IMR-90 (cell line): ENCODE data around the gene TMEM184B. TPM values are rescaled to one million over a fixed set of nuclear protein-coding genes. Genes with fewer than 3 reads are reported as not detected.

Experiments
- ATAC-seq: fragments of 200-7000 bp; cut with Tn5 transposase; 2 replicates; pipeline ENCODE4 v1.9.1; 2020; ENCODE audit warnings: low read depth, mild to moderate bottlenecking, moderate library complexity
- BruUV-seq: library from RNA; stranded (reverse); fragments of 400-500 nt; replicated peaks from 2 replicates; lab custom pipeline; 2021; lab: Mats Ljungman, UMichigan
- CTCF ChIA-PET: fragments of 300-600 bp; formaldehyde crosslinking; extraction: SDS; loops from one replicate; lab custom pipeline; 2021; ENCODE audit warnings: antibody characterized with exemption; lab: Yijun Ruan, JAX
- POLR2A ChIA-PET: fragments of 300-600 bp; sonication (Branson Sonifier 250); formaldehyde crosslinking; loops from one replicate; lab custom pipeline; 2022; ENCODE audit warnings: antibody characterized with exemption; ENCODE audit not compliant: unreplicated experiment; lab: Charles Lee
- DNase-seq: peaks from one replicate; pipeline ENCODE4 v3.0.0; 2013
- H2AFZ ChIP-seq: replicated peaks from 2 replicates; pipeline ENCODE3; 2013; ENCODE audit warnings: low read length, mild to moderate bottlenecking; ENCODE audit not compliant: poor library complexity
- H2AK5ac ChIP-seq: 2 replicates; pipeline ENCODE4 v1.6.1; 2013; ENCODE audit warnings: low read depth, low read length, inconsistent platforms
- H2AK9ac ChIP-seq: replicated peaks from 2 replicates; pipeline ENCODE3; 2013; ENCODE audit warnings: mild to moderate bottlenecking, low read depth, low read length, moderate library complexity; ENCODE audit not compliant: poor library complexity
- H2BK120ac ChIP-seq: 2 replicates; pipeline ENCODE4 v1.6.1; 2013; ENCODE audit warnings: low read depth, low read length, inconsistent platforms
- H2BK15ac ChIP-seq: 3 replicates; pipeline ENCODE4 v1.6.1; 2013; ENCODE audit warnings: low read depth, low read length, inconsistent platforms
- H2BK20ac ChIP-seq: 2 replicates; pipeline ENCODE4 v1.6.1; 2013; ENCODE audit warnings: low read depth, mild to moderate bottlenecking, inconsistent platforms, low read length, moderate library complexity
- H2BK5ac ChIP-seq: 2 replicates; pipeline ENCODE4 v1.6.1; 2013; ENCODE audit warnings: mild to moderate bottlenecking, low read depth, low read length, inconsistent platforms; ENCODE audit not compliant: poor library complexity, severe bottlenecking
- H3K14ac ChIP-seq: replicated peaks from 2 replicates; pipeline ENCODE4 v1.6.1; 2013; ENCODE audit warnings: low read depth, low read length, inconsistent platforms
- H3K18ac ChIP-seq: 2 replicates; pipeline ENCODE4 v1.6.1; 2013; ENCODE audit warnings: low read depth, low read length, control low read depth
- H3K23ac ChIP-seq: 2 replicates; pipeline ENCODE4 v1.6.1; 2013; ENCODE audit warnings: low read depth, low read length, inconsistent platforms
- H3K27ac ChIP-seq: 2 replicates; pipeline ENCODE4 v1.5.1; 2013; ENCODE audit warnings: mild to moderate bottlenecking, control low read depth, low read length; ENCODE audit not compliant: insufficient read depth
- H3K27me3 ChIP-seq: 2 replicates; pipeline ENCODE4 v1.6.1; 2013; ENCODE audit warnings: low read length; ENCODE audit not compliant: control insufficient read depth, insufficient read depth
- H3K36me3 ChIP-seq: 2 replicates; pipeline ENCODE4 v1.6.1; 2013; ENCODE audit warnings: low read length, mixed read lengths; ENCODE audit not compliant: control insufficient read depth, insufficient read depth
- H3K4ac ChIP-seq: 2 replicates; pipeline ENCODE4 v1.6.1; 2013; ENCODE audit warnings: low read depth, low read length, inconsistent platforms
- H3K4me1 ChIP-seq: 2 replicates; pipeline ENCODE4 v1.6.1; 2013; ENCODE audit warnings: low read length, mixed read lengths; ENCODE audit not compliant: control insufficient read depth, insufficient read depth
- H3K4me2 ChIP-seq: 2 replicates; pipeline ENCODE4 v1.6.1; 2013; ENCODE audit warnings: low read depth, mild to moderate bottlenecking, control low read depth, low read length, moderate library complexity
- H3K4me3 ChIP-seq: 2 replicates; pipeline ENCODE4 v1.5.1; 2013; ENCODE audit warnings: low read depth, mild to moderate bottlenecking, control low read depth, low read length, moderate library complexity; ENCODE audit not compliant: insufficient read depth
- H3K56ac ChIP-seq: 2 replicates; pipeline ENCODE4 v1.6.1; 2013; ENCODE audit warnings: low read length, inconsistent platforms; ENCODE audit not compliant: insufficient read depth; ENCODE audit errors: extremely low read depth
- H3K79me1 ChIP-seq, 2 experiments: 2 replicates each; pipeline ENCODE4 v1.6.1; 2013; ENCODE audit warnings: low read length in 2 of 2, inconsistent platforms in 1 of 2, low read depth in 1 of 2
- H3K9ac ChIP-seq: 2 replicates; pipeline ENCODE4 v1.6.1; 2013; ENCODE audit warnings: low read depth, low read length, control low read depth
- H3K9me1 ChIP-seq: 2 replicates; pipeline ENCODE4 v1.6.1; 2013; ENCODE audit warnings: low read length, inconsistent platforms; ENCODE audit not compliant: insufficient read depth
- H3K9me3 ChIP-seq: 2 replicates; pipeline ENCODE4 v1.6.1; 2013; ENCODE audit warnings: low read length; ENCODE audit not compliant: control insufficient read depth, insufficient read depth
- H4K20me1 ChIP-seq: 2 replicates; pipeline ENCODE4 v1.6.1; 2013; ENCODE audit warnings: low read length, inconsistent platforms; ENCODE audit not compliant: insufficient read depth
- H4K5ac ChIP-seq: 2 replicates; pipeline ENCODE4 v1.6.1; 2013; ENCODE audit warnings: mild to moderate bottlenecking, low read depth, low read length, control low read depth
- H4K8ac ChIP-seq, 2 experiments: 2 replicates each; pipeline ENCODE4 v1.6.1; 2013; ENCODE audit warnings: low read depth in 2 of 2, low read length in 2 of 2, control low read depth in 1 of 2, inconsistent platforms in 1 of 2
- H4K91ac ChIP-seq: 2 replicates; pipeline ENCODE4 v1.6.1; 2013; ENCODE audit warnings: low read depth, low read length, inconsistent platforms; ENCODE audit not compliant: insufficient read depth
- BHLHE40 ChIP-seq: fragments of 150-350 bp; IDR thresholded peaks from 2 replicates; pipeline ENCODE4 v1.6.1; 2016; ENCODE audit warnings: mild to moderate bottlenecking, low read depth, low read length
- CHD1 ChIP-seq: IDR thresholded peaks from 2 replicates; pipeline ENCODE4 v1.6.1; 2012; ENCODE audit warnings: low read depth, low read length, improper control_type of control experiment
- CTCF ChIP-seq: conservative IDR thresholded peaks from 2 replicates; pipeline ENCODE4 v1.5.1; 2012; ENCODE audit warnings: mild to moderate bottlenecking, low read depth, low read length, improper control_type of control experiment
- ELK1 ChIP-seq: fragments of 150-350 bp; IDR thresholded peaks from 2 replicates; pipeline ENCODE4 v1.6.1; 2016; ENCODE audit warnings: low read depth, mild to moderate bottlenecking, low read length, moderate library complexity, borderline replicate concordance
- FOS ChIP-seq: fragments of 150-350 bp; IDR thresholded peaks from 2 replicates; pipeline ENCODE4 v1.6.1; 2016; ENCODE audit warnings: low read depth, low read length
- MAFK ChIP-seq: IDR thresholded peaks from 2 replicates; pipeline ENCODE4 v1.6.1; 2012; ENCODE audit warnings: low read depth, low read length, improper control_type of control experiment
- MAZ ChIP-seq: IDR thresholded peaks from 2 replicates; pipeline ENCODE4 v1.6.1; 2012; ENCODE audit warnings: low read depth, mild to moderate bottlenecking, low read length, improper control_type of control experiment, moderate library complexity, borderline replicate concordance
- MXI1 ChIP-seq: IDR thresholded peaks from 2 replicates; pipeline ENCODE4 v1.6.1; 2012; ENCODE audit warnings: low read depth, mild to moderate bottlenecking, low read length, moderate library complexity, borderline replicate concordance
- NFE2L2 ChIP-seq: fragments of 150-350 bp; IDR thresholded peaks from 2 replicates; pipeline ENCODE4 v1.6.1; 2016; ENCODE audit warnings: low read depth, mild to moderate bottlenecking, low read length
- POLR2A ChIP-seq: IDR thresholded peaks from 2 replicates; pipeline ENCODE4 v1.6.1; 2012; ENCODE audit warnings: mild to moderate bottlenecking, low read depth, low read length
- RAD21 ChIP-seq: IDR thresholded peaks from 2 replicates; pipeline ENCODE4 v1.6.1; 2012; ENCODE audit warnings: low read length, improper control_type of control experiment
- RCOR1 ChIP-seq: IDR thresholded peaks from 2 replicates; pipeline ENCODE4 v1.6.1; 2012; ENCODE audit warnings: mild to moderate bottlenecking, low read length, improper control_type of control experiment; ENCODE audit not compliant: insufficient replicate concordance
- RFX5 ChIP-seq: IDR thresholded peaks from 2 replicates; pipeline ENCODE4 v1.8.0; 2012; ENCODE audit warnings: low read depth, mild to moderate bottlenecking, low read length, moderate library complexity
- SMC3 ChIP-seq: fragments of 150-350 bp; IDR thresholded peaks from 2 replicates; pipeline ENCODE4 v1.6.1; 2016; ENCODE audit warnings: low read depth, mild to moderate bottlenecking, antibody characterized with exemption, low read length, moderate library complexity
- USF2 ChIP-seq: fragments of 150-350 bp; IDR thresholded peaks from 2 replicates; pipeline ENCODE4 v1.6.1; 2017; ENCODE audit warnings: mild to moderate bottlenecking, antibody characterized with exemption, low read length, low read depth
- WGBS, 2 experiments: methylation state at CpG; one replicate each; pipeline versions ENCODE4 v1.1.5 to v1.1.7; 2013; ENCODE audit warnings: missing lambda C conversion rate in 2 of 2; ENCODE audit not compliant: insufficient read length in 1 of 2; ENCODE audit errors: extremely low coverage in 2 of 2; 5-methylcytosine and 5-hydroxymethylcytosine counted together
- dilution Hi-C: fragments of 300-500 bp; cut with HindIII; formaldehyde crosslinking; loops from one replicate; pipeline ENCODE4 v1.14.3; 2018; ENCODE audit warnings: low sequenced_read_pairs; ENCODE audit not compliant: unreplicated experiment
- in situ Hi-C: fragments of 300-500 bp; cut with MboI; formaldehyde crosslinking; loops from 3 replicates; pipeline ENCODE4 v1.14.3; 2019; ENCODE audit warnings: low sequenced_read_pairs, inconsistent platforms, mixed read lengths
- intact Hi-C: fragments of 100-400 bp; cut with micrococcal nuclease; formaldehyde crosslinking; loops from 2 replicates; pipeline ENCODE4 v1.10.0; 2022
- polyA plus RNA-seq, 3 experiments: library from polyadenylated mRNA; depleted of rRNA; stranded (reverse); fragments of >200 nt; gene quantifications; 2 replicates each; pipeline ENCODE4 v1.2.3, GENCODE V29; 2012; ENCODE audit warnings: low replicate concordance in 1 of 3
- total RNA-seq: library from RNA; depleted of rRNA; stranded (reverse); fragments of >200 nt; gene quantifications from 2 replicates; pipeline ENCODE4 v1.2.3, GENCODE V29; 2012

Gene TMEM184B
- total and polyA plus RNA-seq, 2 of the 4 experiments (the other 2 are of a cell fraction), result 9.1 to 81.1 TPM

GRCh38 chr22:38308791-38309498 is 36.1 kb upstream of the TMEM184B start:
- Histone ChIP-seq H3K27me3 (no peaks in the 10 kb centered on the region), H4K5ac (no peak overlapping the region), H2BK15ac (no peak overlapping the region), H2AFZ (no peak overlapping the region), H3K23ac (peak overlapping the region; percentile 38; the same call in 1 of the 2 replicates), H3K4me2 (no peak overlapping the region), H3K56ac (no peak overlapping the region), H3K9ac (no peak overlapping the region), H4K91ac (no peak overlapping the region), H3K9me1 (peaks cover 54% of the 10 kb centered on the region), H4K20me1 (peaks cover 98% of the 10 kb centered on the region), H3K9me3 (no peaks in the 10 kb centered on the region), H3K4ac (no peak overlapping the region), H2BK120ac (no peak overlapping the region), H3K4me3 (no peak overlapping the region), H3K36me3 (peaks cover 53% of the 10 kb centered on the region), H4K8ac (no peak overlapping the region), H3K18ac (no peak overlapping the region), H2BK5ac (no peak overlapping the region), H3K27ac (no peak overlapping the region), H2AK9ac (peak overlapping the region; percentile 48), H3K14ac (no peak overlapping the region), H2AK5ac (no peak overlapping the region; the same call in 1 of the 2 replicates), H3K4me1 (peaks cover 52% of the 10 kb centered on the region), H3K79me1 (peaks cover 0 to 66% of the 10 kb centered on the region in 2 experiments; a peak in 2 of 4 replicates), H2BK20ac (no peak overlapping the region)
- POLR2A ChIA-PET, result interaction anchor here (0.5 kb wide), 1 partner anchor 18 kb away, joined by 3 read pairs; no protein-coding TSS in a partner anchor
- ATAC-seq, result no peak
- CTCF ChIA-PET, result no interaction called here
- DNase-seq, result no peak
- in situ Hi-C loops (no loop called here), intact Hi-C loops (no loop called here), dilution Hi-C loops (no loop called here)
- 92% methylated on average over 4 of the region's 10 CpGs; no CpG with 5 or more reads in 1 of the 2 experiments for WGBS, 2 experiments
- no TSS peak for BruUV-seq
- TF ChIP-seq SMC3 (no peak), MAZ (no peak), MXI1 (no peak), USF2 (no peak), NFE2L2 (no peak), CHD1 (no peak), RFX5 (no peak), BHLHE40 (no peak), RCOR1 (no peak), MAFK (no peak), ELK1 (no peak), RAD21 (no peak), CTCF (no peak), FOS (no peak), POLR2A (no peak)
